MG63 (cell line): ENCODE measurements around the gene REG4. TPM values are rescaled to one million over a fixed set of nuclear protein-coding genes. Genes with fewer than 3 reads are reported as not detected.
"Not testable (repeated sequence)": the region's sequence is repeated elsewhere in the genome, so short reads cannot be mapped to it uniquely, and the experiment has no call there.

Source experiments
- DNase-seq: peaks from one replicate; pipeline ENCODE4 v3.0.0-alpha.2; 2020
- H3K27me3 ChIP-seq: fragments of 250-450 bp; sonication (Bioruptor Pico); 2 replicates; pipeline ENCODE4 v1.5.1; 2020; ENCODE audit warnings: mild to moderate bottlenecking, moderate library complexity
- H3K36me3 ChIP-seq: fragments of 250-450 bp; sonication (Bioruptor Pico); 2 replicates; pipeline ENCODE4 v1.5.1; 2020; ENCODE audit warnings: mild to moderate bottlenecking, moderate library complexity
- H3K4me3 ChIP-seq: fragments of 250-450 bp; sonication (Bioruptor Pico); 2 replicates; pipeline ENCODE4 v1.5.1; 2020; ENCODE audit warnings: mild to moderate bottlenecking, moderate library complexity
- H3K9me3 ChIP-seq: fragments of 250-450 bp; sonication (Bioruptor Pico); 2 replicates; pipeline ENCODE4 v1.5.1; 2020; ENCODE audit warnings: mild to moderate bottlenecking, moderate library complexity
- total RNA-seq: library from RNA; depleted of rRNA; stranded (reverse); fragments of >200 nt; shearing (Covaris generic); gene quantifications from 2 replicates; pipeline ENCODE4 v1.2.3, GENCODE V29; 2014; ENCODE audit warnings: low replicate concordance; rRNA removed

Gene REG4
- total RNA-seq: not detected in 2 replicates

DNA sequence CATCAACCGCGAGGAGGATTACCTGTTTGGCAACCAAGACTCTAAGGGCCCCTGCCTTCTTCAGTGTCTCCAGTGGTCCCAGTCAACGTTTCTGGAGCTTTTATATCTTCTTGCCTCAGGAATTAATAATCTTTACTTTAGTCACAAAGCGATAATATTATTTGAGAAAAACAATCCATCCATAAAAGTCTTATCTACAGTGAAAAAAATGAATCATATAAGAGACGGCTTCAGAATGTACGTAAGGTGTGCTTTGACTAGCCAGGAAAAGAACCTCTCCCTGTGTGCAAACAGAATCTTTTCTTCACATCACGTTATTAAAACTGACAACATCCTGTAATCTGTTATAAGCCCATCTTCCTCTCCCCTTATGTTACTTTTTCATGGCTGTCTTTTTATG is at the start of gene REG4:
Gene REG4 (minus strand): TSS at position 74 of the 400 bp plus-strand sequence. CDS start 2,691 bp downstream, outside the sequence.
- H3K9me3 ChIP-seq: no peaks in the 10 kb centered on the region
- DNase-seq: no peak
- no peak within 1 kb of the TSS for H3K4me3 ChIP-seq
- peaks cover 41% of the 10 kb centered on the region for H3K27me3 ChIP-seq
- no peaks in the 10 kb centered on the region for H3K36me3 ChIP-seq

DNA sequence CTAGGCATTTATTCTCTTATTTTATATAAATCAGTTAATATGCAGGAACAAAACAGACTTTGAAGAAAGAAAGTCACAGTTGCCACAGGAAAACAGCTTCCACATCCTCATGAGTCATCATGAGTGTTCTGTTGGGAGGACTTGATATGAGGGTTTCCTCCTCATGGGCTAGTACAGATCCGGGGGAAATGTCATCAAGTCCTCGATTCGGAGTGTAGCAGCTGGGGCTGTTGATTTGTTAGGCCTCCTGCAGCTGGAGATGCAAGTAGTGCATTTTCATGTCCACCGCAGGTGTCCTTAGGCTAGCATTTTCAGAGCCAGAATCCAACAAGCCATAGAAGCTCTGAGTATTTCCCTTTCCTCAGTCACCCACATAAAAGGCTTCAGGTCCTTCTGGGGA is 48.4 kb upstream of the REG4 start:
- peak; percentile 39 for DNase-seq
- Histone ChIP-seq H3K9me3 (no peaks in the 10 kb centered on the region), H3K36me3 (no peaks in the 10 kb centered on the region), H3K27me3 (no peaks in the 10 kb centered on the region), H3K4me3 (no peak overlapping the region)

GRCh38 chr1:119858556-119859214 is 47.4 kb upstream of the REG4 start:
- DNase-seq, H3K27me3 ChIP-seq, H3K9me3 ChIP-seq, H3K4me3 ChIP-seq, H3K36me3 ChIP-seq: not testable (repeated sequence)

- DNase-seq: no peak
- H3K9me3 ChIP-seq: no peaks in the 10 kb centered on the region
Observed at GRCh38 chr1:119858126-119858525, 46.9 kb upstream of the REG4 start.

GRCh38 chr1:119853155-119853554 is 41.9 kb upstream of the REG4 start:
- Histone ChIP-seq H3K4me3 (no peak overlapping the region), H3K27me3 (no peaks in the 10 kb centered on the region), H3K9me3 (no peaks in the 10 kb centered on the region), H3K36me3 (no peaks in the 10 kb centered on the region)
- DNase-seq: no peak

More at GRCh38 chr1:119858126-119858525, 46.9 kb upstream of the REG4 start:
- H3K36me3 ChIP-seq: no peaks in the 10 kb centered on the region
- no peak overlapping the region for H3K4me3 ChIP-seq
- no peaks in the 10 kb centered on the region for H3K27me3 ChIP-seq

DNA sequence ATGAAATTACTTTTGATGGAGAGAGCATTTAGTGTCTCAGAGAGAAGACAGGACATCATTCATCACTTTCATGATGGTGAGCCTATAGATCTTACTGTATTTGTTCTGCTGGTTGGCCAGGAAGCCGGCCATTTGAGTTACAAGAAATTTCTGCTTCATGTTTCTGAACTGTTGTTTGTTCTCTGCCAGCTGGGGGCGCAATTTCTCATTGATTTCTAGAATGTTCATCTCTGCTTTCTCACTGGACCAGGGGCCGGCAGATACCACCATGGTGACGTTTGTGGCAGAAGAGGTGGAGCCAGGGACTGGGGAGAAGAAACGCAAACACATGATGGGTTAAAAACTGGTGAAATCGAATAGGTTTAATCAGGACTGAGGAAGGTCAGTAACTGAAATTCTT is 32.9 kb upstream of the REG4 start:
- not testable (repeated sequence) for H3K36me3 ChIP-seq, H3K27me3 ChIP-seq, H3K4me3 ChIP-seq, DNase-seq, H3K9me3 ChIP-seq

GRCh38 chr1:119841306-119841705 is 30.0 kb upstream of the REG4 start:
- Histone ChIP-seq H3K36me3 (no peaks in the 10 kb centered on the region), H3K27me3 (peaks cover 8% of the 10 kb centered on the region), H3K4me3 (no peak overlapping the region), H3K9me3 (no peaks in the 10 kb centered on the region)
- no peak for DNase-seq

GRCh38 chr1:119840745-119841144 is 29.5 kb upstream of the REG4 start:
- no peak for DNase-seq
- peaks cover 13% of the 10 kb centered on the region for H3K27me3 ChIP-seq
- H3K4me3 ChIP-seq: no peak overlapping the region
- H3K9me3 ChIP-seq: no peaks in the 10 kb centered on the region
- no peaks in the 10 kb centered on the region for H3K36me3 ChIP-seq

- H3K36me3 ChIP-seq: no peaks in the 10 kb centered on the region
- no peak for DNase-seq
Observed at GRCh38 chr1:119838236-119838635, 27.0 kb upstream of the REG4 start.

GRCh38 chr1:119834990-119835389 is 23.7 kb upstream of the REG4 start:
- Histone ChIP-seq H3K9me3 (no peaks in the 10 kb centered on the region), H3K27me3 (peaks cover 10% of the 10 kb centered on the region), H3K36me3 (no peaks in the 10 kb centered on the region), H3K4me3 (no peak overlapping the region)
- DNase-seq: no peak

More at GRCh38 chr1:119838236-119838635, 27.0 kb upstream of the REG4 start:
- H3K4me3 ChIP-seq: no peak overlapping the region
- no peaks in the 10 kb centered on the region for H3K9me3 ChIP-seq
- peaks cover 11% of the 10 kb centered on the region for H3K27me3 ChIP-seq

GRCh38 chr1:119831027-119831426 is 19.8 kb upstream of the REG4 start:
- no peak overlapping the region for H3K4me3 ChIP-seq
- DNase-seq: no peak
- H3K9me3 ChIP-seq: no peaks in the 10 kb centered on the region
- H3K27me3 ChIP-seq: peaks cover 2% of the 10 kb centered on the region
- H3K36me3 ChIP-seq: no peaks in the 10 kb centered on the region

GRCh38 chr1:119829625-119830024 is 18.4 kb upstream of the REG4 start:
- H3K4me3 ChIP-seq: no peak overlapping the region
- no peaks in the 10 kb centered on the region for H3K36me3 ChIP-seq
- H3K9me3 ChIP-seq: no peaks in the 10 kb centered on the region
- H3K27me3 ChIP-seq: no peaks in the 10 kb centered on the region; the same call in none of the 2 replicates
- DNase-seq: no peak

DNA sequence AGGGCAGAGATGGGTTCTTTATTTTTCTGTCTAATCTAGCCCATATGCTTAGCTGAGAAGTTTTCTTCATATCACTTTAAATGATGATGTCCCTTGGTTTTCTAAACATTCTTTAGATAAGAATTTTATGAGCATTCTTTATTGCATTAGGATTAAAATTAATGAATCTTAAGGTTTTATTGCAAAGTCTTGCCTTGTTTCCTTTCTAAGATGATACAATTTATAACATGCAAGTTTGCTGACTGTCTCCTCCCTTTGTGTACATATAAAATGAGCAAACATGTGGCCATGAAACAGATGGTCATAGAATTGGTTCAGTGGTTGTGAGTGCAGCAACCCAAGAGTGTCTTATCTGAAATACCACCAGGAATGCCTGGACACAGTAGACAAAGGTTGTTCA is 17.7 kb upstream of the REG4 start:
- H3K9me3 ChIP-seq, DNase-seq, H3K27me3 ChIP-seq, H3K4me3 ChIP-seq, H3K36me3 ChIP-seq: not testable (repeated sequence)

DNA sequence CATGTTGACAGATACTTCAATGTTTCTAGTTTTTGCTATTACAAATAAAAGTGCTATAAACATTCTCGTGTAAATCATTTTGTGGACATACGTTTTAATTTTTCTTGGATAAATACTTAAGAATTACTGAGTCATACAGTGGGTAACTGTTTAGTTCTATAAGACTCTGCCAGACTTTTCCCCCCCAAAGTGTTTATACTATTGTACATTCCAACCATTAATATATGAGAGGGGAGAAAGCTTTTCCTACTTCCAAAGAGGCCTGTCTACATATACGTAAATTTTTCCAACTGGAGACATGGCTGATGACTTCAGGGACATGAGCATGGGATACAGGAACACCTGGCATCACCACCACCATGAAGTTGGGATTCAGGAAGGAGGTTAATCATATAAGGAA is 17.0 kb upstream of the REG4 start:
- Histone ChIP-seq H3K27me3 (no peaks in the 10 kb centered on the region; the same call in none of the 2 replicates), H3K9me3 (no peaks in the 10 kb centered on the region), H3K36me3 (no peaks in the 10 kb centered on the region), H3K4me3 (no peak overlapping the region)
- no peak for DNase-seq

GRCh38 chr1:119827010-119827409 is 15.8 kb upstream of the REG4 start:
- no peak overlapping the region for H3K4me3 ChIP-seq
- H3K27me3 ChIP-seq: peaks cover 5% of the 10 kb centered on the region
- no peak for DNase-seq
- H3K9me3 ChIP-seq: no peaks in the 10 kb centered on the region
- H3K36me3 ChIP-seq: no peaks in the 10 kb centered on the region

DNA sequence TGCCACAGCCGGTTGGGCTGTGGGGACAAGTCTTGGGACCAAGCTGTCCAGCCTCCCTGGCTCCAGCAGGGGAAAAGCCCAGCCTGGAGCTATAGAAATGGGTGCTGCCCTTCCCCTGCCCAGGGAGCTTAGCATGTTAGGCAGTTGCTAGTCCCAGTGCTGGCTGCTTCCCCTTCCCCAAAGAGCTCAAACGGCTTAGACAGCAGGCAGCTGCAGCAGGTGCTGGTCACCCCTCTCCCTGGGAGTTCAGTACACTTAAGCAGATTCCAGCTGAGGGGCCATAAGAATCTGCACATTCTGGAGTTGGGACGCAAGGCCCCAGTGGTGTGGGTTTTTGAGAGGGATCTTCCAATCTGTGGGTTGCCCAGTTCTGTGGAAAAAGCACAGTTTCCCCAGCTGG is 11.1 kb upstream of the REG4 start:
- Histone ChIP-seq H3K4me3 (no peak overlapping the region), H3K36me3 (no peaks in the 10 kb centered on the region), H3K9me3 (no peaks in the 10 kb centered on the region), H3K27me3 (peaks cover 9% of the 10 kb centered on the region)
- no peak for DNase-seq

DNA sequence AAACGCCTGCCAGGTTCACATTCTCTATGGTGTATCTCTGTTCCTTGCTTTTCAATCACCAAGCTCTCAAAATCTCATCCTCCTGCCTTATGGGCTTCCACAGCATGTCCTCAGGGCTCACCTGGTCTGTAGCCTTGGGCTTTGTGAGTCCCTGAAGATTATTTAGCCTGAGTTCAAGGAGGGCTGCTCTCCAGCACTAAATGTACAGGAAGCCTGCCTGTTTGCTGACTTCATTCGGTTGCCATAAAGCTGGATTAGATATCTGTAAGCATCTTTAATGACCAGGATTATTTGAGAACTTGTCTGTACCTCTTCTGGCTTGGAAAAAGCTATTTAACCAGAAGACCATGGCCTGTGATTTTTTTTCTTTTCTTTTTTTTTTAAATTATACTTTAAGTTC is 6.9 kb upstream of the REG4 start:
- Histone ChIP-seq H3K4me3 (no peak overlapping the region), H3K27me3 (peaks cover 24% of the 10 kb centered on the region), H3K9me3 (no peaks in the 10 kb centered on the region), H3K36me3 (no peaks in the 10 kb centered on the region)
- DNase-seq: no peak

DNA sequence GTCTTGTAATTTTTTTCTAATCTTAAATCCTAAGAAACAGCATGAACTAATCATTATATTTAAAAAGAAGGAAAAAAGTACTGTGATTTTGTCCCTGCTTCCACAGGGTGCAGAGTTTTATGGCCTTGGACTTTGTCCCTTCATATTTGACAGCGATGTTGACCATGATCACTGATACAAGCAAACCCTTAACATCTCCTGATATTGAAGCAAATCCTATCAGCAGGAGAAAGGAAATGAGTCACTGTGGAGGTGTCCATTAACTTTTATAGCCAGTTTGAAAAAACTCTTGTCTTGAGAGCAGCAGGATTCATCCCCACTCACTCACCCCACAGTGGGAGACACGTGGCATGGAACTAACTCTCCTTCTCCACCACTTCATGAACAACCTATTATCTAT is 5.1 kb upstream of the REG4 start:
- DNase-seq: no peak
- no peak overlapping the region for H3K4me3 ChIP-seq
- no peaks in the 10 kb centered on the region for H3K36me3 ChIP-seq
- H3K9me3 ChIP-seq: no peaks in the 10 kb centered on the region
- peaks cover 19% of the 10 kb centered on the region for H3K27me3 ChIP-seq
